T-helper 9 cell (primary cell): Measurements from ENCODE around the gene TOGARAM1.

Experiments
- DNase-seq: peaks from one replicate; pipeline ENCODE4 v3.0.0-alpha.2; 2020
- total RNA-seq, 2 donors: gene quantifications; one replicate each; lab custom pipeline; 2026; lab: John Stamatoyannopoulos, UW

Gene TOGARAM1
- 35.7 to 43.2 reads per million in 2 donors for total RNA-seq

DNA sequence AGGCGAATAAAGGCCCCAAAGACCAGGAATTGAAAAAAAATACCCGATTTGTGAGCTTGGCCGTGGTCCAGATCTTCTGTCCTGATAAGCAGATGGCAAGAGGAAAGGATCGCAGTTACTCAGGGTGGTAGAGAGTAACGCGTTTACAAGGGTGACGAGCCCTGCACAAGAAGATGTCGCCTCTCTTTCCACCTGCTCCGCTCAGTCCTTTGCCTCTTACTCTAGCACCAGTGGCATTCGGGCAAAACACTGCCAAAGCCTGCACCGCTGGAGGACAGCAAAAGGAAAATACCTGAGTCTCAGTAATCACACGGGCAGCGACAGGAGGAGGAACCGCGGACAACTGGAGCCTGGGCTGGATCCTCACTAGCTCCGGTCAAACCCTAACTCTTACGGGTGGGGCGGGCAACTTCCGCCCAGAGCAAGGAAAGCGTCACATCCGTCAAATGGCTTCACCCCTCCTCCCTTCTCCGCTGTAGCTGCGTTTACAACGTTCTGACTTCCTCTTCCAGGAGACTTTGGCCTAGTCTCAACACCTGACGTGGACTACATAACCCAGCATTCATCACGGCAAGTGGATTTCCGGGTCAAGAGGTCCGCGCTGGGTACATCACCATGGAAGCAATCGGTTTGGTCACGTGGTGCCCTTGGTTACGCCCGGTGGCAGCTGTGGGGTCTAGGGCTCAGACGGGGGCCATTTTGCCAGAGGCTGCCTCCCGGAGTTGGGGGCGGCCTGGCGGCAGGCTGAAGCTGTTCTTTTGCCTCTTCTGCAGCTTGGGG lies at the start of gene TOGARAM1, which contains the start of gene KLHL28:
TOGARAM1 (plus strand) TSS at position 637 of the 780 bp plus-strand sequence. CDS start 232 bp downstream, outside the sequence.
KLHL28 (minus strand) TSS at position 394 of the 780 bp plus-strand sequence. CDS start 16,019 bp downstream, outside the sequence.
- peak; percentile 93 for DNase-seq

DNA sequence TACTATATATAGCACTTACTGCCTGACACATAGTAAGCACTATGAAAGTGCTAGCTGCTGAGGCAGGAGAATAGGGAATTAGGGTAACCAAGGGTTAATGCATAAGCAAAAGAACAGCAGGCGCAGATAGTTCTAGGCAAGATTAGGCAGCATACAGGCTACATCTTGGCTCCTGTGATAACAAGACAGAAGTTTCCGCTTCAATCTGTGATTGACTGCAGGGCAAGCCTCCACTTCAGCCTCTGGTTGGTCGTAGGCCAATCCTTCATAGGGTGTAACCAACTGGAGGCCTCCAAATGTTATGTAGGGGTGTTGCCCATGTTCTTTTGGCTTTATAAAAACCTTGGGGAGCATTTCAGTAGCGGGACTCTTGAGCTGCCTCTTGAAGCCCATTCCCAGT lies 47.1 kb upstream of the TOGARAM1 start:
- DNase-seq: no peak

GRCh38 chr14:44928793-44929192 lies 33.2 kb upstream of the TOGARAM1 start:
- DNase-seq: no peak

DNA sequence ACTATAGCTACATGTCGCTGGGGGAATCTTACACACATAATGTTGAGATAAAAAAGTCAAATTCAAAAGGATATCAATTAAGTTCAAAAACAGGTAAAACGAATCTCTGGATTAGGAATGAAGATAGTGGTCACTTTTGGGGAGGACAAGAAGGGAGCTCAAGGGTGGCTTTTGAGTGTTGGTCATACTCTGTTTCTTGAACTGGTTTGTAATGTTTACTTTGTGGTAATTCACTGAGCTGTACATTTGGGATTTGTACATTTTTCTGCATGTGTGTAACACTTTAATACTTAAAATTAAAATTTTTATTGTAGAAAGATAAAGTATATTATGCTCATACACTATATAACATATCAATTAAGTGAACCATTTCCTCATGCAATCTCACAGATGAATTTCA lies 26.8 kb upstream of the TOGARAM1 start:
- DNase-seq: no peak

DNA sequence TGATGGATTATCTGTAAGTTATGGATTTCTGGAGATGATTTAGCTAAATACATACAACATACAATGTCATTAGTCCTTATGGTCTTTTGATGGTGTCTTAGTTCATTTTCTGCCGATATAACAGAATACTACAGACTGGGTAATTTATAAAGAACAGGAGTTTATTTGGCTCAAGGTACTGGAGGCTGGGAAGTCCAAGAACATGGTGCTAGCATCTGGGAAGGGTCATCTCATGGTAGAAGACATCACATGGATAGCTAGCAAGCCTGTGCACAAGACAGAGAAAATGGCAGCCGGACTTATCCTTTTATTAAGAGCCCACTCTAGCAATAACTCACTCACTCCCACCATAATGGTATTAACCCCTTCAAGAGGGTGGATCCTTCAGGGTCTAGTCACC lies 24.4 kb upstream of the TOGARAM1 start:
- no peak for DNase-seq

DNA sequence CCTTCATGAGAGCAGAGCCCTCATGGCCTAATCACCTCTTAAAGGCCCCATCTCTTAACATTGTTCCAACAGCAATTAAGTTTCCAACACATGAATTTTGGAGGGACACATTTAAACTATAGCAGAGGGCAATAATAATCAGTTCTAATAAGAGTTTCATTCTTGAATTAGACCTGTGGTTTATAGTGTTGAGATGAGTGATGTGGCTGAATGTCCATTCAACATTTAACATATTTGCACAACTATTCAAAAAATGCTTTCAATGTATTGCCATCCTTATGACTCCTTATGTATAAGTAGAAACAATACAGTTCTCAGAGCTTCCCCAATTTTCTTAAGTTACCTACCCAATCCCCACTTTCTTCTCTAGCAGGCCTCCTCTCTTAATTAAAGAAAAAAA lies 21.8 kb upstream of the TOGARAM1 start:
- DNase-seq: no peak

GRCh38 chr14:44940944-44941343 lies 21.0 kb upstream of the TOGARAM1 start:
- DNase-seq: no peak

- DNase-seq: no peak
Measured at GRCh38 chr14:44941591-44941990, 20.4 kb upstream of the TOGARAM1 start.

DNA sequence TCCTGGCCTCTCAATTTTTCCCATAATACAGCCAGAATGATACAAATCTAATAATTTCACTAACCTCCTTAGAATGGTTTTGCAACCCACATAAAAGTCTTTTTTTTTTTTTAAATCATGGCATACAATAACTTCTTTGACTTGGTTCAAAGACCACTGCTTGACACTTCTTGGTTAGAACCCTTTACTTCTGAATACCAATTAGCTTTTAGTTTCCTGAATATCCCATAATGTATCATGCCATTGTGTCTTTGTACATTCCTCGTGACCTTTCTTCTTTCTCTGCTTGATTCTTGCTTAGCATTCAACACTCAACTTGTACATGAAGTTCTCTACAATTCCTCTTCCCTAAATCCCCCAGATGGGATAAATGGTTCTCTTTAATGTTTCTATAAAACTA lies 19.6 kb upstream of the TOGARAM1 start:
- no peak for DNase-seq

GRCh38 chr14:44944107-44944506 lies 17.9 kb upstream of the TOGARAM1 start:
- no peak for DNase-seq

- no peak for DNase-seq
Measured at GRCh38 chr14:44945264-44945663, 16.7 kb upstream of the TOGARAM1 start.

GRCh38 chr14:44951051-44951450 lies 10.9 kb upstream of the TOGARAM1 start:
- no peak for DNase-seq

DNA sequence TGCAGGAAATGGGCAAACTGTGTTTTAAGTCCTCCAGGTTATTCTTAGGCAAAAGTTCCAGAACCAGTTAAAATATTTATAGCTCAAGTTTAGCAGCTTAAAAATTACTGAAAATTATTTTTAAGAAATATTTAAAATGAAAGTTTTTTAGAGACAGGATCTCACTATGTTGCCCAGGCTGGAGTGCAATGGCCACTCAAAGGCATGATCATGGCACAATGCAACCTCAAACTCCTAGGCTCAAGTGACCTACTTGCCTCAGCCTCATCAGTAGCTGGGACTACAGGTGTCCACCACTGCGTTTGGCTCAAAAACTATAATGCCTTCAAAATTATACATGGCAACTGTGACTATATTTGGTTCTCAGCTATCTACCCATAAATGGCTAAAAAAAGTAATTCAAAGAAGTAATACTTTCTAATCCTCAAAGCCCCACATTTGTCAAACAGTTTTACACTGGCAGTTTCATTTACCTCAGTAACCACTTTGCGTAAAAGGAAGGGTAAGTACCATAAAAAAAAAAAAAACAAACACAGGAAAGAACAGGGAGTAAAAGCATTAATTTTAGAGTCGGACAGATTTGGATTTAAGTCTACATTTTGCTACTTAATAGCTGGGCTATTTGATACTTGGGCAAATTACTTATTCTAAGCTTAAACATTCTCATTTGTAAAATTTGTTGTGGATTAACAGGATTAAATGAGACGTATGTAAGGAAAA lies 9.4 kb upstream of the TOGARAM1 start:
- no peak for DNase-seq

- no peak for DNase-seq
Measured at GRCh38 chr14:44954750-44955149, 7.2 kb upstream of the TOGARAM1 start.

DNA sequence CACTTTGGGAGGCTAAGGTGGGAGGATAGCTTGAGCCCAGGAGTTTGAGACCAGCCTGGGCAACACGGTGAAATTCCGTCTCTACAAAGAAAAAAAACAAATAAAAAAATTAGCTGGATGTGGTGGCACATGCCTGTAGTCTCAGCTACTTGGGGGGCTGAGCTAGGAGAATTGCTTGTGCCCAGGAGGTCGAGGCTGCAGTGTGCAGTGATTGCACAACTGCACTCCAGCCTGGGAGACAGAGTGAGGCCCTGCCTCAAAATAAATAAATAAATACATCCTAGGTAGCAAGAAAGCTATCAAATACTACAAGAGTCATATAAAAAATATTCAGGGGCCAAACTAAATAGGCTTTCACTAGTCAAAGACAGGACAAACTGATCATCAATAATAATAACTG lies 6.5 kb upstream of the TOGARAM1 start:
- DNase-seq: no peak

GRCh38 chr14:44956866-44957265 lies 5.1 kb upstream of the TOGARAM1 start:
- DNase-seq: no peak

DNA sequence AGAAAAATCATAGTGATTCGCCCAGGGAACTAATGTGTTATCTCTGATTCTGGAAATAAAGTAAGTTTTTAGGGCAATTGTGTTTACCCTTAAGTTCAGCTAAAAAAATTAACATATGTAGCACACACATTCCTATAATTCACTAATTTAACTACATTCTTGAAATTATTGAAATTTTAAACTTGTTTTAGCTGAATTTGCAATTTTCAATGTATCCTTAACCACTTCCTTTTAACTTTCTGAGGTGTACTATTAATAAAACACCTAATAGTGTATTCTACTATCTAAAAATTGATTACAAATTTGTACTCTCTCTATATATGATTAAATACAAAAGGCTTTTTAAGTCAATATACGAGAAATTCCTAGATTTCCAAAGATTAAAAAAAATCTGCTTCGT lies 2.5 kb upstream of the TOGARAM1 start:
- DNase-seq: no peak

- DNase-seq: no peak
Measured at GRCh38 chr14:44960146-44960545, 1.8 kb upstream of the TOGARAM1 start.

- no peak for DNase-seq
Measured at GRCh38 chr14:44960646-44961045, 1.3 kb upstream of the TOGARAM1 start.

GRCh38 chr14:44961151-44961553 lies 838 bp upstream of the TOGARAM1 start:
- peak; percentile 52 for DNase-seq

GRCh38 chr14:44962334-44963043 lies 499 bp downstream of the TOGARAM1 start:
- DNase-seq: no peak

DNA sequence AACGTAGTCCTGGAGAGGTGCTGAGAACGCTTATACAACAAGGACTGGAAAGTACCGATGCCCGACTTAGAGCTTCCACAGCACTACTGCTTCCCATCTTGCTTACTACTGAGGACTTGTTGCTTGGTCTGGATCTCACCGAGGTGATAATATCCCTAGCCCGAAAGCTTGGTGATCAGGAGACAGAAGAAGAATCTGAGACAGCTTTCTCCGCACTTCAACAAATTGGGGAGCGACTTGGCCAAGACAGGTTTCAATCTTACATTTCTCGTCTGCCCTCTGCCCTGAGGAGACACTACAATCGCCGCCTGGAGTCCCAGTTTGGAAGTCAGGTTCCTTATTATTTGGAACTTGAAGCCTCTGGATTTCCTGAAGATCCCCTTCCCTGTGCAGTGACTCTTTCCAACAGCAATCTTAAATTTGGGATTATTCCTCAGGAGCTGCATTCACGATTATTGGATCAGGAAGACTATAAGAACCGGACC lies 1.1 kb downstream of the TOGARAM1 start:
- no peak for DNase-seq

DNA sequence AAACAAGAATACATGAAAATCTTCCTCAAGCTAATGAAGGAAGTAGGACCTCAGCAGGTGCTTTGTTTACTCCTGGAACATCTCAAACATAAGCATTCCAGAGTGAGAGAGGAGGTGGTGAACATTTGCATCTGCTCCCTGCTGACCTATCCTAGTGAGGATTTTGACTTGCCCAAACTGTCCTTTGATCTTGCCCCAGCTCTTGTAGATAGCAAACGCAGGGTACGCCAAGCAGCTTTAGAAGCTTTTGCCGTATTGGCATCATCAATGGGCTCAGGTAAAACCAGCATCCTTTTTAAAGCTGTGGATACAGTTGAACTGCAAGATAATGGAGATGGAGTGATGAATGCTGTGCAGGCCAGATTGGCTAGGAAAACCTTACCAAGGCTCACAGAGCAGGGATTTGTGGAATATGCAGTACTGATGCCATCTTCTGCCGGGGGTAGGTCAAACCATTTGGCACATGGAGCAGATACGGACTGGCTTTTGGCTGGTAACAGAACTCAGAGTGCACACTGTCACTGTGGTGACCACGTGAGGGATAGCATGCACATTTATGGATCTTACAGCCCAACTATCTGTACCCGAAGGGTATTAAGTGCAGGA lies 1.9 kb downstream of the TOGARAM1 start:
- DNase-seq: no peak
